GM18909 (cell line): ENCODE data around the gene RASGRF2.

Source experiments
- ATAC-seq: cut with Tn5 transposase; IDR thresholded peaks from one replicate; pipeline ENCODE4 v1.9.1; 2021; ENCODE audit warnings: mild to moderate bottlenecking; ENCODE audit not compliant: unreplicated experiment, poor library complexity

Gene RASGRF2

GRCh38 chr5:80937584-80938356 is 22.4 kb upstream of the RASGRF2 start:
- ATAC-seq = no peak

- no peak for ATAC-seq
Observed at GRCh38 chr5:80941496-80941895, 18.7 kb upstream of the RASGRF2 start.

GRCh38 chr5:80951366-80951765 is 8.8 kb upstream of the RASGRF2 start:
- no peak for ATAC-seq

DNA sequence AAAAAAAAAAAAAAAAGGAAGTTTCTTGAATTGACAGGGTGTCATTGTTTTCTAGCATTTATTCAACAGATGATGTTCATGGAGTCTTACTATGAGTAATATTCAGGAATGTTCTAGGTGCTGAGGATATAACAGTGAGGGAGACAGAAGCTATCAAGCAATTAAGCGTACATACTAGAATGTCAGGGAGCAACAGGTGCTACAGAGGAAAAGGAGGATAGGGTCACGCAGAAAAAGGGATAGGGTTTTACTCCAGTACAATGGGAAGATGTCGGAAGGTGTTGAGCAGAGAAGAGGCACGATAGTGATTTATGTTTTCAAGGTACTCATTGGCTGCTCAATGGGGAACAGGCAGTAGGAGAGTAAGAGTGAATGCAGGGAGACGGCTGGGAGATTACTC is 6.6 kb upstream of the RASGRF2 start:
- ATAC-seq = no peak

- no peak for ATAC-seq
Observed at GRCh38 chr5:80955082-80955590, 5.0 kb upstream of the RASGRF2 start.

DNA sequence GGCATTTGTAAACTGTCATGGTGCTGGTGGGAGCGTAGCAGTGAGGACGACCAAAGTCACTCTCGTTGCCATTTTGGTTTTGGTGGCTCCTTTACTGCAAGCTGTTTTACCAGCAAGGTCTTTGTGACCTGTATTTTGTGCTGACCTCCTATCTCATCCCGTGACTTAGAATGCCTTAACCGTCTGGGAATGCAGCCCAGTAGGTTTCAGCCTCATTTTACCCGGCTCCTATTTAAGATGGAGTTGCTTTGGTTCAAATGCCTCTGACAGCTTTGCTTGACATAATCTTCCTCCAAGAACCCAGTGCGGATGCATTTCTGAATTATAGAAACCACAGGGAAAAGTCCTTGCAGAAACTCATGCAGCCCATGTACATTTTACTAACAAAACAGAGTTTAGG is 3.9 kb upstream of the RASGRF2 start:
- no peak for ATAC-seq

DNA sequence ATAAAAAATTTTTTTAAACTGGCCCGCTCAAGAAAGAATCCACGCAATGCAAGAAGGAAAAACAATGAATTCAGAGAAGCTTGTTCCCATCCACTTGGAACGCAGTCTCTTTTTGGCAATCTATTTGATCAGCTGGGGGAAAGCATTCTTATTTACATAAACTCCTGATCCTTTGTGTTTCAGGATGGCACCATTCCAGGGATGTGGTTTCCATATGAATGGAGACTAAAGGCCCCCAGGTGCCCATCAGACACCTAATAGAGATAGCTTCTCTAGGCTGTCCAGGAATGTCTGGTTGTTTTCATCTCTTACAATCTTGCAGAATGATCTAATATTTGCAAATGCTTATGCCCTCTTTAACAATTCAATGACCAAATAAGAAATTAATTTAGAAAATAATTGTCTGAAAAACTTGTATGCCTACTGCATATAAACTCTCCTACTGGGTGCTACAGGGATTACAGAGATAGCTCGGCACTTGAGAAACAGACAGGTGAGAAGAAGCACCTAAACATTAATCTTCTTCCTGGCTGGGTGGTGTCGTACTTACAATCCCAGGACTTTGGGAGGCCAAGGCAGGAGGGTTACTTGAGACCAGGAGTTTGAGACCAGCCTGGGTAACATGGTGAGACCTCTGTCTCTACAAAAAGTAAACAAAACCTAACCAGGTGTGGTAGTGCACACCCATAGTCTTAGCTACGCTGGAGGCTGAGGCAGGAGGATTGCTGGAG is 3.0 kb upstream of the RASGRF2 start:
- ATAC-seq = no peak

DNA sequence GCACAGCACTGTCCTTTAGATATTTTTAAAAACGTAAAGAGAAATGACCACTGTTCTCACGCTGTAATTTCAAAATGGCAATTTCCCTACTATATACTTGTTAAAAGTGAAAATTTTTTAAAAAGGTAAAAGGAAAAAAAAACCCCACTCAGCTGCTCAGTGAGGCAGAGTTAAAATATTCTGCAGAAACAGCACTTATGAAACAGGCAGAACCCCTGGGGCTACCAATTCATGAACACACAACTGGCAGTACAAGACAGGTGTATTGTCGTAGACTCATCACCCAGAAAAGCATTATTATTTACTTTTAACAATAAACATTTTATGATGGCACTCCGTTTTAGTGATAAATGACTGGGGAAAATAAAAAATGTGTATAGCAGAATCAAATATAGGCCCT is 1.5 kb upstream of the RASGRF2 start:
- ATAC-seq = no peak

DNA sequence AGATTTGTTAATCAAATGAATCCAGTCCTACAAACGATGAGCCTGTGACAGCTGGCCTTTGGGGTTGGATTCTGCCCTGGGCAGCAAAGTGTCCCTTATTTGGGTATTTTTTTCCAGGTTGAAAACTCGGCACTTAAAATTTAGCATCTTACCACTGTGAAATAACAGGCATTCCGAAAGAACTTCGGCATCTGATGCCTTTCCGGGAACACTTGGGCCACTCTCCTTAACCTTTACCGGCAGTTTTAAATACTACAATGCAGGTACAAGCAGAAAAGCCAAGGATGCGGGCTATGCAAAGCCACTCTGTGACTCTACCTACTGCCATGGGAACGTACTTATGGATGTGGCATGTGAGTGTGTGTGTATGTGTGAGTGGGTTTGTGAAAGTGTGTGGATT is 1.0 kb upstream of the RASGRF2 start:
- ATAC-seq = no peak

DNA sequence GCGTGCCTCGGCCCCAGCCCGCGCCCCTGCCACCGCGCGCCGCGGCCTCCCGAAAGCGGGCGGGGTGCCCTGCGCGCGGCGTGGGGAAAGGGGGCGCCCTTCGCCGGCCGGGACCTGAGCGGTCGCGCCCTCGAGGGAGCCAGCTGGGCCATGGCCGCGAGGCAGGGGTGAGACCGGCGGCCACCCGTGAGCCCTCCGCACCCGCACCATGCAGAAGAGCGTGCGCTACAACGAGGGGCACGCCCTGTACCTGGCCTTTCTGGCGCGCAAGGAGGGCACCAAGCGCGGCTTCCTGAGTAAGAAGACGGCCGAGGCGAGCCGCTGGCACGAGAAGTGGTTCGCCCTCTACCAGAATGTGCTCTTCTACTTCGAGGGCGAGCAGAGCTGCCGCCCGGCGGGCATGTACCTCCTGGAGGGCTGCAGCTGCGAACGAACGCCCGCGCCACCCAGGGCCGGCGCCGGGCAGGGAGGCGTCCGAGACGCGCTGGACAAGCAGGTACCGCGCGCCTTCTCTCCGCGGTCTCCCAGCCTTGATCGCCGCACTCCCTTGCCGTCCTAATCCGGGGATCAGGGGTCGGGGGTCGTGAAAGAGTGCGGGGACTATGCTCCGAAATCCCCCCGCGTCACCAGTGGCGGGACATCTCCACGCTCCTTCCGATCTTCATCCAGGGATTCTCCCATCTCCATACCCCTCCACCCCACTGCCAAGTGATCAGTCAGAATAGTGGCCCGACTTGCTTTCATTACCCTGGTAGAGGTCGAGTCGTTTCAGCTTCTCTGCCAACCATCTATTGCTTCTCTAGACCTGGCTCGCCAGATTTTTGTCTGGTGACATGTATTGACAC is 590 bp downstream of the RASGRF2 start:
- ATAC-seq = no peak

DNA sequence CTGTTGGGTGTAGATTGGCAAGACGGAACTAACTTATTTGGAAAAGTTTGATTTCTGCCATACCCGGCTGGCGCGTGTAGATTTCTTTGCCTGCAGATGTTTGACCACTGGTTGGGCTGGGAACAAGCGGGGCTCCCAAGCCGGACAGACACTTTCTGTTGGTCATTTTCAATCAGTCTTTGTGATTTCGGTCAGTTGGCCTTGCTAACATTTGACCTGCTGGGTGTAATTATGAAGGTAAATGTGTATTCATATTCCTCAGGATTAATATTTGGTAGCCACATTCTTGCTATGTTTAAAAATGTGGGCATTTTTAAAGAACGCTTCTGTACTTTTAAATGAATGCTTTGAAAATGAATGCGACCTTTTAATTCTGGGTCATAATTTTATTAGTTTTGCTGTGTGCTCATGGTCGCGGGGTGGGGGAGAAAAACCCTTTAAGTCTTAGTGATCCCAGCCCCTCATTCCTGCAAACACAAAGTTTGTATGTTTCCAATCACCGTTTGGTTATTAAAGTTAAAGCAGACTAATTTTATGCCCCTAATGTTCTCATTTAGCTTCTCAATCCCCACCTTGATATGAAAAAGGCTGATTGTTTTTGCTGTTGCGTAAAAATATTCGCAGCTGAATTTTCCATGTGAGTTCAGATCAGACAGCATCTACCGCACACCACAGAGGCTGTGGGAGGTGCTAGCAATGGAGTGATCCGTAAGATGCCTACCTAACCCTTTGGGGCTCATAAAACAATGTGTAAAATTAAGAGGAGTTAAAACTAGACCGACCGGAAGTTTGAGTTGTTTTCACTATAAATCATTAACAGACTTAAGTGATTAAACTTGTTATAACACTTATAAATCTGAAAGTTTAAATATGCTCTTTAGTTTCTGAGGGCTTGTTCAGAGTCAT is 1.5 kb downstream of the RASGRF2 start:
- no peak for ATAC-seq

- no peak for ATAC-seq
Observed at GRCh38 chr5:80962630-80963520, 2.7 kb downstream of the RASGRF2 start.

DNA sequence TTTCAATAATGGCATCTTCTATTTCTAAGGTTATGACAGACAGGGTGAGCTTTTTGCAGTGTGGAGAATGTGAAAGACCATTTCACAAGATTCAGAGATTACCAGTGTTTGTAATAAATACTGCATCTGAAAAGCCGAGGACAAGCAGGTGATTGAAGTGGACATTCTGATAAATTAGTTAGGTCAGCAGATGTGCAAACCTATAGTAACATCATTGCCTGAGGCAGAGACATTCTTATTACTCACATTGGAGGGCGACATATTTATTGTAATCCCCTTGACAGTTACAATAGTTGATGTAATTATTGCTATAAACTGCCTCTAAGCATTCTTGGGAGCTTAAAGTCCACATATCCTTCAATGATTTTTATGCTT is 3.3 kb downstream of the RASGRF2 start:
- ATAC-seq = no peak

DNA sequence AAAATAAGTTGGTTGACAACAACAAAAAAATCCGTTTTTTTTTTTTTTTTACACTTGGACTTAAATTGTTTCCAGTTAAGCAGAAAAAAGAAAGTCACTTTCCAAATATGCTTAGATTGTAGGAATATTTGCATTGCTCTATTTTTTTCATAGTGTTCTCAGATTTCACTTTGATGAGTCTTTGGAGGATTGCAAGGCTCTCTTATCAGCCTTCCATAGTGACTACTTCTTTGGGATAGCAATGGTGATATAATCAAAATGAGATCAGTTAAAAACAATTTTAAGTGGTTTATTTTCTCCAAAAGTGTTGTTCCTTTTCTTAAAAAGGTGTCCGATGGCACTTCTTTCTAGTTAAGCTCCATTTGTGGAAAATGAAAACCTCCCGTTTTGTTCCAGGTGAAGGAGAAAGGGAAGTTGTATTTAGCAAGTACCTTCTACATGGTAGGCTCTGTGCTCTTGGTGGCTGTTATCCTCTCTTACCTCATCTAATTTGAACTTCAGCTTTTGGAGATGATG is 3.9 kb downstream of the RASGRF2 start:
- no peak for ATAC-seq

DNA sequence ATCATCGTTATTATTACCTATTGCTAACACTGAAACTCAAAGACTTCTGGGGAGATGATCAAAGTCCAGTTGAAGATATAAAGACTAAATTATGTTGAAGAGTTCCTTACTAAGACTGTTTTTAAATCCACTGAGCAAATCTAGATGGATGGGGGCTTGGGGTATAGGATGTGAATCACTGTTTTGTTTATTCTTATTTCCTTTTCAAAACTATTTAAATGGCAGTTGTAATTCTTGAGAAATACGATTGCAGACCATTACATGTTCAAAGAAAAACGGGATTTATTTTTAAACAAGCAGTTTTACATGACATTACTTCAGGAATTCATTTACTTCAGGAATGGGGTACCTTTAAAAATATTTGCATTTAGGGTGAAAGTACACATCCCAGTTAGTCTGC is 4.3 kb downstream of the RASGRF2 start:
- no peak for ATAC-seq

- ATAC-seq = no peak
Observed at GRCh38 chr5:80964919-80965318, 4.8 kb downstream of the RASGRF2 start.

DNA sequence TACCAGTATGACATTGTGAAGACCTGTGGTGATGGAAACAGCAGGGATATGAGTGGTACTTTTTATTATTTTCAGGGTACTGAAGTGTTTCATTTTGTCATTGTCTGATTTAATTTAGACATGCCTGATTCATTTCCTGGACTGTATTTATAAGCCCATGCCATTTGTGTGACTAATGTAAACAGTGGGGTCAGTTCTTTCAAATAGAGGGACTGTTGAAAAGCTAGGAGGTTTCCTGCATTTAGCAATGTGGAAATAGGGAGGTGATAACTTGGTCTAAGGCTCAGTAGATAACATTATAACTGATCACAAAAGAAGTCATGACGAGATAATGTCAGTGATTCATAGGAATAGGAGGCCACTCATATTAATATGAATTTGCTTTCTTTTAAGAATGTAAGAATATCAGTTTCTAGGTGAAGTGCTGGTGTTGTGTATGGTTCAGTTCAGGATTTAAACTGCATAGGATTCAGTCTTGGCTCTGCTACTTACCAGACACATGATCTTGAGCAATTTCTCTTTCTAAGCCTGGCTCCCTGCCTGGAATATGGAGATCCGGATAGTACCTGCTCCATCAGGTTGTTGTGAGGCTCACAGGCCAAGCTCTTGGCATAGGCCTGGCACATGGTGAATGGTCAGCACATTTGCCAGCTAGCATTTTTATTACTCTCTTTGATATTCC is 7.5 kb downstream of the RASGRF2 start:
- ATAC-seq = no peak

DNA sequence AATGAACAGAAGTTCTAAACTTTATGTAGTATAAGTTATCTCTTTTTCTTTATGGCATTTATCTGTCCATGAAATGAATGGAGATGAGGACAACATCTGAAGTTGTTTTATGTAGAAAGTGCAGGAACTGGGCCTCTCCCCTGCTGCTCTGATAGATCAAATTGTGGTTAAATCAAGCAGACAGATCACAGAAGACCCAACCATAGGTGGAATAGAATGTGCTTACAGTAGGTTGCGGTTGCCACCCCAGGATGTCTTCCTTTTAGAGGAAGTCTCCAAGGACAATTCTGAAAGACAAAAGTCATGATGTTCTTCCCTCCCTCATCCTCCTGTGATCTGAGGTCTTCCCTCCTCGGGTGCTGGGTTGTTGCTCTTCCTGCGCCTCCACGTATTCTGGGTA is 12.9 kb downstream of the RASGRF2 start:
- no peak for ATAC-seq
